GM18520 (cell line): Measurements from ENCODE around the gene TRIM17.

Experiments used
- ATAC-seq: cut with Tn5 transposase; IDR thresholded peaks from one replicate; pipeline ENCODE4 v1.9.1; 2021; ENCODE audit not compliant: unreplicated experiment

The TRIM17 gene

DNA sequence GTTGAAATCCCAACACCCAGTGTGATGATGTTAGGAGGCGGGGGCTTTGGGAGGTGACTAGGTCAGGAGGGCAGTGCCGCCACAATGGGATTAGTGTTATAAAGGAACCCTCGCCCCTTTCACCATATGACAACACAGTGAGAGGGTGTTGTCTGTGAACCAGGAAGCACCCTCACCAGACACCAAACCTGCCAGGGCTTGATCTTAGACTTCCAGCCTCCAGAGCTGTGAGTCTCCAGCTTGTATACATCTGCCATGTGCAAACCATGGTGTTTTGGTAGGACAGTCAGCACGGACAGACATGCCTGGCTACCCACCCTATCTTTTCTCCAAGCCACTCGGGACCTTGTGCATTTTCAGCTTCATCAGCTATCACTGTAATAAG, 14.0 kb downstream of the TRIM17 start:
- no peak for ATAC-seq

DNA sequence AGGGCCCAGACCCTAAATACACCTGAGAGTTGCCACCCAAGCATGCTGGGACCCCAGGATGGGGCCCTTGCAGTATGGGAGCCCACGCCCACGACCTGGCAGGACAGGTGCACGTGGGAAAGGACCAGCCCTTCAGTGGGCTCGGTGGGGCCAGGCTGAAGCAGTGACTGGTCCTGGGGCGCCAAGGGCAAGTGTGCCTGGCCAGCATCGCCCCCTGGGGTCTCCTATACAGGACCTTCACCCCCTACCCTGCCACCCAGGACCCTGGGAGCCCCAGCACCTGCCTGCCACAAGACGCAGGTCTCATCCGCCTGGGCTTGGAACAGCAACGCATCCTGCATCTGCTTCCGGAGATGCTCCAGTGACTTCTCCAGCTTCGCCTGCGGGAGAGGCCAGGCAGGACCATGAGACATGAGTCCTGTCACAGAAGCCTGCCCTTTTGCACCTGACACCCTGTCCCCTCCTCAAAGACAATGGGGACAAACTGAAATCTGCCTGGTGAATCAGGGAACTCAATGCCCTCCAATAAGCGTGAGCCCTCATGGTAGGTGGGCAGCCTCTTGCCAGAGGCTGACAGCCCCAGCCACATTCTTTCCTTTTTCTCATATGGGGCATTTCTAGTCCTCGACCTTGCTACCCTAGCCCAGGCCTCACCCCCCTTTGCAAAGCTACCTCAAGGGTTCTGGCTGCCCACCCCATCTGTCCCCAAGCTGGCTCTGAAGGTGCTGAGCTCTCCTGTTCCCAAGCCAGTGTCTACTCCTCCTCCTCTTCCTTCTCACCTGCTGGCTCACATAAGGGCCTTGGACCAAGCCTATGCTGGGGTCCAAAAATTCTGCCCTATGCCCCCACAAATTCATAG, 14.7 kb downstream of the TRIM17 start:
- ATAC-seq = no peak

DNA sequence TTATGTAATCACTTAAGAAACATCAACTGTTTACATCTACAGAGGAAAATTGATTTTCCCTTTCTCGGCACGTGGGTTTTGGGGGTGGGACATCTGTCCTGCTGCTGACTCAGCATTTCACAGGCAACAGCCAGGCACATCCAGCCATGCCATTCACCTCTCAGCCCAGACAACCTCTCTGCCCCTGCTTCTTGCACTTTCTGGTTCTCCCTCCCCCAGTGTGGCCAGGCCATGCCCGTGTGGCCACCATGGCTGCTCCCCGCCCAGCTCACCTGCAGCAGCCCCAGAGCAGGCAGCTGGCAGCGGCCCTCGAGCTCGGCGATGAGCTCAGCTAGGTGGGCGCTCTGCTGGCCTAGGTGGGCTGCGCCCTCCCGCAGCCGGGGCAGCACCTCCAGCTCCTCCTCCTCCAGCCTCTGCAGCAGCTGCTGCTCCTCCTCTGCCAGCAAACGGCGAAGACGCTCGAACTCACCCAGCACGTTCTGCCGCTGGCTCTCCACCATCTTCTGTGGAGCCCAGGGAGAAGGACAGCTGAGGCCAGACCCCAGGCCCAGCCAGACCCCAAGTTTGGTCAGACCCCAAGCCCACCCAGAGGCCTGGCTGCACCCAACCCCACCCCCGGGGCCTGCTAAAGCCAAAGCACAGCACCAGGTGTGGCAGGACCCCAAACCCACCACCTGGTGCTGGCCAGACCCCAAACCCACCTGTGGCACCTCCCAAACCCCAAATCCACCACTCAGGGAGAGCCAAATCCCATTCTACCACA, 15.8 kb downstream of the TRIM17 start:
- ATAC-seq = no peak

DNA sequence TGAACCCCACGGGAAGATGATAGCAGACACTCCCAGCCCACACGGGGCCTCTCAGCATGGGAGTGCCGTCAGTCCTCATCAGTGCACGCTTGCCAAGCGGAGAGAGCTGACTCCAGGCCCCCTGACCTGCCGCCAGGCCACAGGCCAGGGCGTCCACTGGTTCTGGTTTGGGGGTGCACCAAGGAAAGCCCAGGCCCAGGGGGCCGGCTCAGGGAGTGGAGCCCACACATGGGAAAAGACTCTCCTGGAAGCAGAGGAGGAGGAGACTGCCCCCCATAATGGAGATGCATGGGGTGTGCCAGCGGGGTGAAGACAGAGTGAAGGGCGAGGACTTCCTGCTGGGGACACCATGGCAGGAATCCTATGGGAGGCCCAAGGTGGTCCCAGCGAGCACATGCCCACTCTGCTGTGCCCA, 16.4 kb downstream of the TRIM17 start:
- no peak for ATAC-seq

DNA sequence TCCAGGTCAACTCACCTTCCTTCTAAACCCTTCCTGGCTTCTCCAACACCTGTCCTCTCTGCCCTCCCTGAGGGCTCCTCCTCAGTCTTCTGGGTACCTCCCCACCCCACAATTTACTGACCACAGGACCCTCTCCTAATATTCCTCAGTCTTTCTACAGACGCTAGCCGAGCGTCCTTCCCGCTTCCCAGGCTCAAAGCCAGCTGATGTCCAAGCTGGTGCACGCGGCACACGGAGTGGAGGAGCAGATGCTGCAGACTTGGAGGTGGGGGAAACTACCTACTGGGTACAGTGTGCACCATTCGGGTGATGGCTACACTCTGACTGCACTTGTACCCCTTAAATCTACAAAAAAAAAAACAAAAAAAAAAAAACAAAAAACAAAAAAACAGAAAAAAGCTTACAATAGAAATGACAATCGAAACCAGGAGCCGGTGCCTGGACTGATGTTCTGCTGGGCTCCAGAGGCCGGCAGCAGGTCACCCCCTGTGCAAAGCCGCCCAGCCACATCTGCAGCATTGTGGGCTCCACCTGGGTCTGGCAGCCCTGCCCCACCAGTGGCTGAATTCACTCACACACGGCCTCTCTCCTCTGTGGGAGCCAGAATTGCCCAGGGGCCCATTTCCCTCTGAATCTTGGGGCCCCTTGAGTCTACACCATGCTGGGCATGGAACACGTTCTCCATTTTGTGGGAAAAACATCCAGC, 17.0 kb downstream of the TRIM17 start:
- ATAC-seq = no peak

DNA sequence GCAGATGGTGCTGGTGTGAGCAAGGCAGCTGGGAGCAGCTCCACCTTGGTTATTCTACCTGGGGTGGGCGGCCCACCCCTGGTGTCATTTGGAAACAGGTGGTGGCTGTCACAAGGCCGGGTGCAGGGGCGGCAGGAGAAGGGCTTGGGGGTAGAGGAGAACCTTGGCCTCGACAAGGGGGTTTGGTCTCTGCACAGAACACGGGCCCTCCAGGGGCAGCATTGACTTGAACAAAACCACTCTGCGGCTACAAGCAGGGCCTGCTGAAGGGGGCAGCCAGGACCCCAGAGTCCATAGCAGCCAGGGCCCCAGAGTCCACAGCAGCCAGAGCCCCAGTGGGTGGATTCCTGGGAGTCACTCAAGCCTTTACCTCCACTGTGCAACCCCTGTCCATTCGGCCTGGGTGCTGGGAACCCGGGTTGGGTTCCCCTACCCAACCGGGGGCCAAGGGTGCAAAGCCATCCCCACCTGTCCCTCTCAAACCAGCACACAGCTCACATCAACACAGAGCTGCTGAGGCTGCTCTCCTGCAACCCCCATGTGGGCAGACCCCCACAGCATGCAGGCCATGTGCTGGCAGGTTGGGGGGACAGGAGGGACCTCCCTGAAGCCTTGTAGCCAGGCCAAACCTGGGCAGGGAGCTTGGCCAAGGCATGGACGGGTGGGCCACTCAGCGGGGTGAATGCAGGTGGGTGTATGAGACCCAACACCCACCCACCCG, 17.8 kb downstream of the TRIM17 start:
- ATAC-seq = no peak

DNA sequence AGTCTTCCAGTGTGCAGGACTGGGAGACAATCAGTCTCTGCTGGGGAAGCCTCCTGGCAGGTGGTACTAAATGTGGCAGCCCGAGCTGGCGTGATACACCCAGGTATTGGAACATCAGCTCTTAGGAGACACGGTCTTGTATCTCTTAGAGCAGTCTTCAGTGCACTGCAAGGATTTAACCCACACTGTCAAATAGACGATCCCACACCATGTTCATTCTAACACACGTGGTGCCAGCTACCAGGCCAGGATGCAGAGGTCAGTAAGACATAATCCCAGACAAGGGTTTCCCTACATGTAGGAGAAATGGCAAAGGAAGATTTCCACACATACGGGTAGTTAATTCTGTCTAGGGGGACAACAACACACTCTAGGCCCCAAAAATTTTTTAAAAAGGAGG, 18.7 kb downstream of the TRIM17 start:
- ATAC-seq = no peak

DNA sequence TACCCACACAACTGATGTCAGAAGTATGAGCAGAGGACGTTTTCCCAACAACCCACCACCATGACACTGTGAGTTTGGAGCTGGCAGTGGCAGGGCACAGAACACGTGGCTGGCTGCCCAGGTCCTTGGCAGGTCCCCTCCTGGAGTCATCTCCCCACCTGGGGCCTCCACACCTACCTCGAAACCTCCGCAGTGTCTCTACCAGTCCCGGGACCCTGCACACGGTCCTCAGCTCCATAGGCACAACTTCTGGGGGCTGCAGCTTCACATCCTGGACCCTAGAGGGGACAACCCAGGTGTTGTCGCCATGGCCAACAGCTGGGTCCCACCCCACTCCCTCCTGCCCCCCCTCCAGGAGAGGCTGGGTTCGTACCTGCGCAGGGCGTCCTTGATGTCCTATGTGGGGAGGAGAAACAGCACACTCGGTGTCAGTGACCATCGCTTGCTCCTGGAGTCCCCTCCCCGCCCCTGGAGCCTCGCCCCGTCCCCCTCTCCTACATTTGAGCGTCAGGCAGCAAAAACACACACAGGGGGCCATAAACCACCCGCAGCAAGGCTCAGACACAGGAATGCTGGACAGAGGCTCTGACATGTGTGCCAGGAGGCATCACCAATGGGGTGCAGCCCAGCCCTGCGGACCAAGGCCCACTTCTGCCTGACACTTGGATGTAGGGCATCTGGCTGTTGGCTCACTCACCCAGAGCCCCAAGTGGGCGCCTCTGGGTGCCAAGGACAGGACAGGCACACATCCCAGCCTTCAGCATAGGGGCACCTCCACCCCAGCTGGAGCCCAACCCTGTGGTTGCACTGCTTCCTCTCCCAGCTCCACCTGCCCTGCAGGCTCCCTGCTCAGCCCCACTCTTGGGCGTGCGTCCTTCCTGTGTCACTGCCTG, 19.6 kb downstream of the TRIM17 start:
- ATAC-seq = no peak

DNA sequence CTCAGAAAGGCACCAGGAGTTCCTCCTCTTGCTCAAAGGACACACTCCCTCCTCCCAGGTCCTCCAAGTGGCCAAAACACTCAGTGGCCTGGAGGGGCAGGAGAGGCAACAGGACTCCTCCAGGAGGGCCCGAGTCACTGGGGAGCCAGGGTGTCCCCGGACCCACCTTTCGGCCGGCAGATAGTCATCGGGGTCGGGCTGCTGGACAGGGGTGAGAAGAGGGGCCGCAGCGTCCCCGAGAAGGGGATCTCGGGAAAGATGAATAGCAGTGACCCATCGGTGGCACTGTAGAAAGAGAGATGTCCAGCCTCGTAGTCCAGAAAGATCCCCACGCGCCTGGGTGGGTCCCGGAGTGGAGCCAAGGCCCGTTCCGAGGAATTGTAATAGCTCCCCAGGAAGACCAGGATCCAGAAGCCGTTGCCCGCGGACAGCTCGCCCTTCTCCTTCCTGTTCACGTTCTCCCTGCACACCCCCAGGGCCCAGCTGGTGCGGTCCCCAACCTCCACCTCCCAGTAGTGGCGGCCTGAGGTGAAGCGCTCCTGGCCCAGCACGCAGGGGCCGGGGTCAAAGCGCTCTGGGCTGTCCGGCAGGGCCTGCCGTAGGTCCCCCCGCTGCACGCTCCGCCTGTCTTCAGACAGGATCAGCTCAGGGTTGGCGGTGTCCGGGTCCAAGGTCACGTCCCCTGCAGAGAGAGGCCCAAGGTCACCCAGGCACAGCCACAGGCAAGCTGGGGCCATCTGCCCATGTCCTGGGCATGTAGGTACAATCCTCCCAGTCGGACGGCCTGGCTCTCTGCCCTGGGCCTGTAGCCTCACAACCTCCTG, 21.9 kb downstream of the TRIM17 start:
- no peak for ATAC-seq

DNA sequence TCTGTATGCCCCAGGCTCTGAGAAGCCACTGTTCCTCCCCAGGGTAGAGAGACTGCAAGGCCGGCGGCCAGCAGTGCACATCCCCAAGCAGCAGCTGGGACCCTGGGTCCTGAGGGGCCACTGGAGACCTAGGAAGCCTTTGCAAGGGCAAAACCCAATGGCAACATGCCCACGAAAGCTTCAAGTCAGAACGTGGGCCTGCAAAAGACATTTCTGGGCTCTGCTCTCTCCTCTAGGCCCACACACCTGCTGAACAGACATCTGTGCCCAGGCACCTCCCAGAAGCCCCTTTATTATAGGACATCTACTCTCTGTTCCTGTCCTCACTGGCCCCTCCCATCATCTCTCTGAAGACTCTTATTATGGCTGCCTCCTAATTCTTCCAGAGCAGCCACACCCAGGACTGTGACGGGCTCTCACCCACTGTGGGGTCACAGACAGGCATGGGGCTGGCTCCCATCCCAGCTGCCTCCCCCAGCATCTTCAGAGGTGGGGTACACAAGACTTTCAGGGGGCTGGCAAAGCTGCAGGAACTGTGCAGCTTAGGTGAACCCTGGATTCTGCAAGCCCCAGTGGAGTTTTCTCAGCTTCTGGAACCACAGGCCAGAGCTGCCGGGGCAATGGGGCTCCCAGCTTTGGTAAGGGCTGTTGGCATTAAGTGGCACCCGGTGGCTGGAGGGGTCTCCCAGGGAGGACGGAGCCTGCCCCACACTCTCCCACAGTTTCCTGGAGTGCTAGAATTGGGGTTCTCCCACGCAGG, 22.7 kb downstream of the TRIM17 start:
- ATAC-seq = no peak

DNA sequence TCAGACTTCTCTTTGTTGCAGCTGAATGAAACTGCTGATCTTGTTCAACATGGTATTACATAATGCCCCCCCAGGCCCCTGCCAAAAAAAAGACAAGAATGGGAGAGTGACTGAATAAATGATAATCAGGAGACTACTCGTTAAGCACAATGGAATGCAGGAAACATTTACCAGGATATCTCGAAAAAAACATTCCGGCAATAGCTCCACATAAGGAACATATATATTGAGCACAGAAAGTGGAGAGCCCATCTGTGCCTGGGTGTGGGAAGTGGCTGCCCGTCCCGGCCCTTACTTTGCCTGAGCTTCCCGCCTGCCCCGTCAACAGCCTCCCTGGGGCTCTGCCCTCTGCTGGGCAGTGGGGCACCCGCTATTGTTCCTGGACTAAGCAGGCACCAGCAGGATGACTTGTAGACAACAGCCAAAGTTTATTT, 23.4 kb downstream of the TRIM17 start:
- ATAC-seq = no peak

DNA sequence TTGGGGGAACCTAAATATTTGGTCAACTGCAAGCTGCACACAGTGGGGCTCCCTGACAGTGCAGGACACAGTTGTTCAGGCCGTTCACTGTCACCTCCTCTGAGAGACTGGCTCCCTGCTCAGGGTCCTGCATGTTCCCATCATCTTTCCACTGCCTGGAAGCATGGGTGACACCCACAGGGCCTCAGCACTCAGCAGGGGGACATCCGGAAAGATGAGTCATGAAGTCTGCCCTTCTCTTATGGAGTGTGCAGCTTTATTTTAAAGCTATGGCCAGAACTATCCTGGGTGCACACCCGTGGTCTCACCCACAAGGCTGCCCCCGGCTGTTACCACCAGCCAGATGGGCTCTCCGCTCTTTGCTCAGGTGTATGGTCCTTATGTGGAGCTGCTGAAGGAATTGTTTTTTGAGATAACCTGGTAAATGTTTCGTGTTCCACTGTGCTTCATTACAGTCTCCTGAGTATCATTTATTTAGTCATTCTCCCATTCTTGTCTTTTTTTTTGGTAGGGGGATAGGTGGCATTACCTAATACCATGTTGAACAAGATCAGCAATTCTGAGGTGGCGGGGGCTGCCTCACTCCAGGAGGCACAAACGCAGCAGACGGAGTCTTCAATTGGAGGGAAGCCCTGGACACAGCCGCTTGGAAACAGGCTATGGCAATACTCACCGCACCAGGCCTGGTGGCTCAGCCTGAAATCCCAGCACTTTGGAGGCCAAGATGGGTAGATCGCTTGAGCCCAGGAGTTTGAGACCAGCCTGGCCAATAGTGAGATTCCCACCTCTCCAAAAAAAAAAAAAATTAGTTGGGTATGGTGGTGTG, 24.3 kb downstream of the TRIM17 start:
- ATAC-seq = no peak

DNA sequence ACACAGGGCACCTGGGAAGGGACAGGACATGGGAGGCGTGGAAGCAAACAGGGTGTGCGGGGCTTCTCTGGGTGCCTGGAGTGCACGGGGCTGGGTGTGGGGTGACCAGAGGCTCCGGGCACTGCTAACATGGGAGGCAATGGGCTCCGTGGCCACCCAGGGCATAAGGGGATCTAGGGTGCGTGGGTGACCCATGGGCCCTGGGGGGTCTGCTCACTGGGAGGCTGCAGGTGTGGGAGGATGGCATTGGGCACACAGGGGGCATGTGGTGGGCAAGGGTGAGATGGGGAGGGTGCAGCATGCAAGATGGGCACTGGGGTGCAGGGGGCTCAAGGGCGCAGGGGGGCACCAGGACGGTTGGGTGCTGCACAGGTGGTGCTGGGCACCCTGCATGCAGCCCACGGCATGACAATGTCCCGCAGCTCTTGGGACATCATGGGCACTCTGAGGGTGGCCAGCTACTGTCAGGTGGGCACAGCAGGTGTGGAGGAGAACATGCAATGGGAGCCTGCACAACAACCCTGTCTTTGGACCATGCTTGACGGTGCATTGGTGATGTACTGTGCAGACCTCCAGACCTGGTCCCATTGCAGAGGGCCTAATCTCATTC, 25.1 kb downstream of the TRIM17 start:
- no peak for ATAC-seq

DNA sequence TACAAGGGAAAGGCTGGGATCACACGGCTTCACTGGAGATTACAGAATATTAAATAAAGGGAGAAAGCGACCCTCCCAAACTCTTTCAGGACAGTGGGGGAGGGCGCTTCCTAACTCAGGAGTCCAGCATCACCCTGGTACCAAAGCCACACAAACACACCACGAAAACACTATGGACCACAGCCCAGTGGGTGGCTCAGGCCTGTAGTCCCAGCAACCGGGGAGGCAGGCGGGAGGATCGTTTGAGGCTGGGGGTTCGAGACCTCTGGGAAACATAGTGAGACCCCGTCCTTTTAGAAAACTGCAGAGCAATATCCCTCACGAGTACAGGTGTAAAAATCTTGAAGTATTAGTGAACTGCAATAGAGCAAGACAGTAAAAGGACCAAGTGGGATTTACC, 26.0 kb downstream of the TRIM17 start:
- ATAC-seq = no peak

DNA sequence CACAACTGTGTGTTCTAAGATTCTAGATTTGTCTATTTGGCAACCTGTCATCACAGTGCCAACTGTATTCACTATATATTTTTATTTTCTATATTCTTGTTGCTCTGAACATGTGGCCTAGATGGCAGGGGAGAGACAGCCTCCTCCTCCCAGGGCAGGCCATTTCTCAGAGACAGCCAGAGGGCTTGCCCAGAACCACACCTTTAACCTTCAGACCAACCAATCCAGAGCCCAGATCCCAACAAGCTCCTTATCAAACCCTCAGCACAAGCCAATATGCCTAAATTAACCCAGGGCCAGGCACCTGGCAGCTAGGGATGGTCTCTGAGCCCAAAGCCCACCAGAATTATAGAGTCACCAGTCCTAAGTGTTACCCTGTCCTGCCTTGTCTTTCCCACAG, 29.3 kb downstream of the TRIM17 start:
- no peak for ATAC-seq

DNA sequence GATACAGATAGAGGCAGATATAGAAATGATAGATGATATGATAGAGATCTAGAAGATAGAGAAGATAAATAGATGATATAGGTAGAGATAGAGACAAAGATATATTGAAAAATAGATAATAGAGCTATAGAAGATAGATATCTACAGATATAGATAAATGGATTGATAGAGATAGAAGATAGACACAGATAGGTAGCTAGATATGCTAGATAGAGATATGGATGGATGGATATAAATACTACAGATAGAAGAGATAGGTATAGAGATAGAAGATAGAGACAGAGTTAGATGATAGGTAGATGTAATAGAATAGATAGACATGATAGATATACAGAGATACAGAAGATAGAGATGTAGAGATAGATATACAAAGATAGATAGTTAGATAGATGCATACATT, 31.4 kb downstream of the TRIM17 start:
- ATAC-seq = no peak

DNA sequence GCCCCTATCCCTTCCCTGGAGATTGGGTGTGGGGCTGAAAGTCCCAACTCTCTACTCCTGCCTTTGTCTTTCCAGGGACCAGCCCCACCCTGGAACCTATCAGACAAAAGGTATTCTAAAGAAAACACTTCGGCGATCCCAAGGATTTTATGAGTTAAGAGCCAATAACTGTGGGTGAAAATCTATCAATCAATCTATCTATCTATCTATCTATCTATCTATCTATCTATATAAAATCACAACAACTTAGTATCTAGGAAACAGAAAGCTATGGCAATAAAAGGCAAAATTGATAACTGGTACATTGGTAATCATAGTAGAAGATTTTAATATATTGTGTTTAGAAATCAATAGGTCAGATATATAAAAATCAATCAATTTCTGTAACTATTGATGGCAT, 32.9 kb downstream of the TRIM17 start:
- ATAC-seq = no peak
